H1 (cell line): Measurements from ENCODE around the gene ABCA2.

Source experiments
- CREB1 ChIP-seq: IDR thresholded peaks from 2 replicates; pipeline ENCODE4 v1.6.1; 2012; ENCODE audit warnings: inconsistent platforms
- HDAC6 ChIP-seq: IDR thresholded peaks from one replicate; pipeline ENCODE4 v1.7.1; 2012; ENCODE audit warnings: low read depth, mild to moderate bottlenecking, inconsistent platforms, low read length, moderate library complexity
- JUN ChIP-seq: IDR thresholded peaks from 2 replicates; pipeline ENCODE4 v1.6.1; 2011; ENCODE audit warnings: low read depth, mild to moderate bottlenecking, improper control_type of control experiment, low read length
- NANOG ChIP-seq: IDR thresholded peaks from 2 replicates; pipeline ENCODE4 v1.6.1; 2011; ENCODE audit warnings: low read length, low read depth, mild to moderate bottlenecking, inconsistent platforms; ENCODE audit not compliant: insufficient read depth, poor library complexity, severe bottlenecking
- POLR2A ChIP-seq, 2 experiments: IDR thresholded peaks; 1 replicate in 1 of 2; 2 replicates in 1 of 2; pipeline ENCODE4 v1.6.1; 2011; ENCODE audit warnings: low read depth in 2 of 2, low read length in 2 of 2, mild to moderate bottlenecking in 2 of 2; ENCODE audit errors: control extremely low read depth in 1 of 2
- RXRA ChIP-seq: IDR thresholded peaks from 2 replicates; pipeline ENCODE4 v1.6.1; 2011; ENCODE audit warnings: low read depth, mild to moderate bottlenecking, low read length, moderate library complexity; ENCODE audit not compliant: insufficient read depth
- SP1 ChIP-seq: IDR thresholded peaks from 2 replicates; pipeline ENCODE4 v1.6.1; 2011; ENCODE audit warnings: low read depth, low read length
- TF ChIP-seq, protein P1 (sequence below), 3 experiments: IDR thresholded peaks; 1 replicate in 2 of 3; 2 replicates in 1 of 3; pipeline versions ENCODE4 v1.5.1 to v1.6.1; 2011; ENCODE audit warnings: low read length in 3 of 3, mild to moderate bottlenecking in 3 of 3, inconsistent platforms in 2 of 3, low read depth in 1 of 3, moderate library complexity in 1 of 3; ENCODE audit not compliant: insufficient read depth in 1 of 3; ENCODE audit errors: control extremely low read depth in 1 of 3

DNA sequence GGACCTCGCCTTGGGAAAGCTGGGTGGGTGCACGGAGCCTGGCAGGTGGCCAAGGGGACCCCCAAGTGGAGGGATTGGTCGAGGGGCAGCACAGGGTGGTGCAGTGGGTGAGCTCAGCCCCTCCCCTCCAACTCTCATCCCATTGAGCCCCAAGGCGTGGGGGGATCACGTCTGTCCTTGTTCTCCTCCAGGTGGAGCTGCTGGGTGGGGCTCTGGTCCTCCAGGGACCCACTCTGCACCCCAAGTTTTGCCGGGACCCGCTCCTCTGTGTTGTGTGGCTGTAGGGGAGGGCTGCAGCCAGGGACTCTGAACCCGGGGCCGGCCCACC is 7.4 kb upstream of the ABCA2 start:
- TF ChIP-seq, protein P1, sequence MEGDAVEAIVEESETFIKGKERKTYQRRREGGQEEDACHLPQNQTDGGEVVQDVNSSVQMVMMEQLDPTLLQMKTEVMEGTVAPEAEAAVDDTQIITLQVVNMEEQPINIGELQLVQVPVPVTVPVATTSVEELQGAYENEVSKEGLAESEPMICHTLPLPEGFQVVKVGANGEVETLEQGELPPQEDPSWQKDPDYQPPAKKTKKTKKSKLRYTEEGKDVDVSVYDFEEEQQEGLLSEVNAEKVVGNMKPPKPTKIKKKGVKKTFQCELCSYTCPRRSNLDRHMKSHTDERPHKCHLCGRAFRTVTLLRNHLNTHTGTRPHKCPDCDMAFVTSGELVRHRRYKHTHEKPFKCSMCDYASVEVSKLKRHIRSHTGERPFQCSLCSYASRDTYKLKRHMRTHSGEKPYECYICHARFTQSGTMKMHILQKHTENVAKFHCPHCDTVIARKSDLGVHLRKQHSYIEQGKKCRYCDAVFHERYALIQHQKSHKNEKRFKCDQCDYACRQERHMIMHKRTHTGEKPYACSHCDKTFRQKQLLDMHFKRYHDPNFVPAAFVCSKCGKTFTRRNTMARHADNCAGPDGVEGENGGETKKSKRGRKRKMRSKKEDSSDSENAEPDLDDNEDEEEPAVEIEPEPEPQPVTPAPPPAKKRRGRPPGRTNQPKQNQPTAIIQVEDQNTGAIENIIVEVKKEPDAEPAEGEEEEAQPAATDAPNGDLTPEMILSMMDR (IDR thresholded peaks at IDR 0.05; ENCODE audit: control extremely low read depth in 1 of 3, insufficient read depth in 1 of 3, low read depth in 1 of 3, low read length in 3 of 3): no peak; a peak in 1 of 4 replicates
- TF ChIP-seq POLR2A (IDR thresholded peaks at IDR 0.05; ENCODE audit: control extremely low read depth in 1 of 2, low read depth in 2 of 2, low read length in 2 of 2): no peak
- no peak for TF ChIP-seq RXRA
- no peak for TF ChIP-seq NANOG
- no peak for TF ChIP-seq SP1
- TF ChIP-seq JUN: no peak
- no peak for TF ChIP-seq CREB1
- no peak for TF ChIP-seq HDAC6
